ENCODE data around the gene FOXJ3. TPM values are rescaled to one million over a fixed set of nuclear protein-coding genes. Genes with fewer than 3 reads are reported as not detected.

FOXJ3 gene
- total and polyA plus RNA-seq, 2 of the 4 experiments (the other 2 are of a cell fraction): 16.7 to 30.5 TPM

DNA sequence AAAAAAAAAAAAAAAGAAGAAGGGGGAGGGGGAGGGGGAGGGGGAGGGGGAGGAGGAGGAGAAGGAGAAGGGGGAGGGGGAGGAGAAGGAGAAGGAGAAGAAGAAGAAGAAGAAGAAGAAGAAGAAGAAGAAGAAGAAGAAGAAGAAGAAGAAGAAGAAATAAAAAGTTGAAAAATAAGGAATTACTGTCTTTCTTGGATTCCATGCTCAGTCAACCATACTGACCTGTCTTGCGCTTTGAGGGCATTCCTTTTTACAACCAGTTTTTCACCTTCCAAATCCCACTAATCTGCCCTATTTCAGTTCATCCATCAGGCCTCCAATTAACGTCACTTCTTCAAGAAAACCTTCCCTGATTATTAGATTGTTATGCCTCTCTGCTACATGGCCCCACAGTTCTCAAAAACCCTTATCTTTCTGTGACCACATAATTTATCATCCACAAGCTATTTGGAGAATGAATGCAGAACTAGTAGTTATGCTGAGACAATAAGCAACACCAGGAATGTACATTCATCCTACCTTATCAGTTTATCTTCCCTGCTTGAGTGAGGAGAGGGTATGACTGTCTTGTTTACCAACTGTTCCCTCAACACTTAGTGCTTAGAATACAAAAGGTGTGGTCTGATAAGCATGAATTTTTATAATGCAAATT lies 113.0 kb downstream of the FOXJ3 start:
- TF ChIP-seq MAZ (IDR thresholded peaks at IDR 0.05; ENCODE audit: borderline replicate concordance, low read depth, low read length) (no peak), FOS (IDR thresholded peaks at IDR 0.05; ENCODE audit: low read depth, low read length) (peak; percentile 26; the same call in 1 of the 2 replicates), BHLHE40 (IDR thresholded peaks at IDR 0.05; ENCODE audit: low read depth, low read length) (peak; percentile 18; the same call in 1 of the 2 replicates)
- TF ChIP-seq, protein P1, sequence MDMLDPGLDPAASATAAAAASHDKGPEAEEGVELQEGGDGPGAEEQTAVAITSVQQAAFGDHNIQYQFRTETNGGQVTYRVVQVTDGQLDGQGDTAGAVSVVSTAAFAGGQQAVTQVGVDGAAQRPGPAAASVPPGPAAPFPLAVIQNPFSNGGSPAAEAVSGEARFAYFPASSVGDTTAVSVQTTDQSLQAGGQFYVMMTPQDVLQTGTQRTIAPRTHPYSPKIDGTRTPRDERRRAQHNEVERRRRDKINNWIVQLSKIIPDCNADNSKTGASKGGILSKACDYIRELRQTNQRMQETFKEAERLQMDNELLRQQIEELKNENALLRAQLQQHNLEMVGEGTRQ (IDR thresholded peaks at IDR 0.05; ENCODE audit: low read depth, low read length): no peak
- Histone ChIP-seq H3K56ac (ENCODE audit: extremely low read depth, insufficient read depth, low read length) (no peak overlapping the region), H3K14ac (replicated peaks; ENCODE audit: low read depth, low read length) (no peak overlapping the region; the same call in 1 of the 2 replicates), H3K79me1 (ENCODE audit: low read depth in 1 of 2, low read length in 2 of 2) (peaks cover 23 to 55% of the 10 kb centered on the region in 2 experiments), H2BK5ac (ENCODE audit: low read depth, low read length, poor library complexity, severe bottlenecking) (no peak overlapping the region), H3K9ac (ENCODE audit: low read depth, low read length) (no peak overlapping the region), H2BK15ac (ENCODE audit: low read depth, low read length) (no peak overlapping the region), H3K9me3 (ENCODE audit: control insufficient read depth, insufficient read depth, low read length) (no peaks in the 10 kb centered on the region), H4K8ac (ENCODE audit: low read depth in 2 of 2, low read length in 2 of 2) (no peak overlapping the region; a peak in 1 of 4 replicates), H3K27ac (ENCODE audit: insufficient read depth, low read length) (no peak overlapping the region), H3K4me2 (ENCODE audit: low read depth, low read length) (peak overlapping the region; percentile 22; the same call in 1 of the 2 replicates), H3K4me3 (ENCODE audit: insufficient read depth, low read depth, low read length) (no peak overlapping the region), H3K23ac (ENCODE audit: low read depth, low read length) (no peak overlapping the region), H2BK20ac (ENCODE audit: low read depth, low read length) (no peak overlapping the region), H3K4me1 (ENCODE audit: control insufficient read depth, insufficient read depth, low read length) (peaks cover 2% of the 10 kb centered on the region), H4K91ac (ENCODE audit: insufficient read depth, low read depth, low read length) (no peak overlapping the region), H2AK5ac (ENCODE audit: low read depth, low read length) (no peak overlapping the region), H2AFZ (replicated peaks; ENCODE audit: low read length, poor library complexity) (no peak overlapping the region), H3K36me3 (ENCODE audit: control insufficient read depth, insufficient read depth, low read length) (no peaks in the 10 kb centered on the region), H3K27me3 (ENCODE audit: control insufficient read depth, insufficient read depth, low read length) (no peaks in the 10 kb centered on the region), H2AK9ac (replicated peaks; ENCODE audit: low read depth, low read length, poor library complexity) (no peak overlapping the region), H3K18ac (ENCODE audit: low read depth, low read length) (no peak overlapping the region), H3K9me1 (ENCODE audit: insufficient read depth, low read length) (no peaks in the 10 kb centered on the region), H4K20me1 (ENCODE audit: insufficient read depth, low read length) (peaks cover 13% of the 10 kb centered on the region; the same call in 1 of the 2 replicates), H3K4ac (ENCODE audit: low read depth, low read length) (no peak overlapping the region), H4K5ac (ENCODE audit: low read depth, low read length) (no peak overlapping the region), H2BK120ac (ENCODE audit: low read depth, low read length) (no peak overlapping the region)
- ChIA-PET CTCF (no interaction called here), POLR2A (ENCODE audit: unreplicated experiment) (no interaction called here)
- intact Hi-C loops (cut with micrococcal nuclease) (no loop called here), in situ Hi-C loops (cut with MboI; ENCODE audit: low sequenced_read_pairs) (no loop called here), dilution Hi-C loops (cut with HindIII; ENCODE audit: low sequenced_read_pairs, unreplicated experiment) (no loop called here)
- no TSS peak for BruUV-seq (replicated peaks)
- DNase-seq: peak; percentile 74
- peak; percentile 53 for ATAC-seq (ENCODE audit: low read depth)
- WGBS, 2 experiments (ENCODE audit: extremely low coverage in 2 of 2, insufficient read length in 1 of 2): 80% methylated on average over 1 of the region's 2 CpGs; no CpG with 5 or more reads in 1 of the 2 experiments

All from IMR-90 (cell line).